ENCODE data around the gene MTHFS.
A peak's percentile ranks its signal among the peaks of the same experiment; 100 is the strongest.

Gene MTHFS

GRCh38 chr15:79874242-79874641, 22.6 kb downstream of the MTHFS start:
- DNase-seq: no peak

DNA sequence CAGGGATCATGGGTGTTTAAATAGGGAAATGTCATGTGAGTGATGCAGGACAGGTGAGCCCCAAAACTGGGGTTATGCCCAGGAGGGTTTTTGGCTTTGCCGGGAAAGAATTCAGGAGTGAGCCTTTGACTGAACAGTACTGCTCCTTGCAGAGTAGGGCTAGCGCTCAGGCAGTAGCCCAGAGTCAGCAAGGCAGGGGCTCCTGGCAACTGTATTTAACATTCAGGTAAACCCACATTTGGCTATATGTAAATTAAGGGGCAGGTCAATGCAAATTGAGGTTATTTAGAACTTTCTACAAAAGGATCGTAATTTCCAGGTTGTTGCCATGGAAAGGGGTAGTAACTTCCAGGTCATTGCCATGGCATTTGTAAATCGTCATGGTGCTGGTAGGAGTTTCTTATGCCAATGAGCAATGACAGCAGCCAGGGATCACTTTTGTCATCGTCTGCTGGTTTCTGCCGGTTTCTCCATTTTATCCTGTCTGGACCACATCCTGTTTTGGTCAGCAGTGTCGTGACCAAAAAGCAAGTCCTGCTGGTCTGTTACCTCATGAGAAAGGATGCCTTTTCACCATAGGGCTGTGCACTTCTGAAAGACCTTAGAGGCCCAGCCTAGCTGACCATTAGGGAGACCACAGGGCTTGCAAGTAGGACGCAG, 24.3 kb downstream of the MTHFS start:
- DNase-seq: no peak

DNA sequence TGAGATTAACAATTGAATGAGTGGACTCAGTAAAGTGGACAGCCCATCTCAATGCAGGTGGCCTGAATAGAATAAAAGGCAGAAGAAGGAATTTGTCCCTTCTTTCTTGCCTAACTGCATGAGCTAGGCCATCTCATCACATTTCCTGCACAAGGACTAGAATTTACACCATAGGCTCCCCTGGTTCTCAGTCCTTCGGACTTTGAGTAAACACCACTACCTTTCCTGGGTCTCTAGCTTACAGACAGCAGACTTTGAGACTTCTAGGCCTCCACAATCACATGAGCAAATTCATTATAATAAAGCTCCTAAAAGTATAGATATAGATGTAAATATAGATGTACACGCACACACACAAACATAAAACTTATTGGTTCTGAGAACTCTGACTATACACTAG, 28.3 kb downstream of the MTHFS start:
- no peak for DNase-seq

- no peak for DNase-seq
Measured at GRCh38 chr15:79863886-79864285, 32.9 kb downstream of the MTHFS start.

- no peak for DNase-seq
Measured at GRCh38 chr15:79862191-79862590, 34.6 kb downstream of the MTHFS start.

DNA sequence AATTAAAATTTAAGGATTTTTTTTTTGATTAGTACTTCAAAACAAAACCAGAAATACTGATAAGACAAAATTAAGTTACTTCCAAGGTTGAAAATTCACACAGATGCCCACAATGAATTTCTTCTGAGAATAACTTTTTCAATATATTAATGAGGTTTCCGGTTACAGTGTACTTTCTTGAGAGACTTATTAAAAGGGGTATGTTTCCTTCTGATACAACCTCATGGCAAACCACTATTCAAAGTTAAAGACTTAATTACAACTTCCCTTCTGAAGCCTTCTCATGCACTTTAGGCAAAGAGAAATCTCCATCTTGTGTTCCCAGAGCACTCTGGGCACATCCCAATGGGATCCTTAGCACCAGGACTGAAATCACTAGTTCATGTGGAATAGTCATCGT, 36.2 kb downstream of the MTHFS start:
- DNase-seq: no peak

DNA sequence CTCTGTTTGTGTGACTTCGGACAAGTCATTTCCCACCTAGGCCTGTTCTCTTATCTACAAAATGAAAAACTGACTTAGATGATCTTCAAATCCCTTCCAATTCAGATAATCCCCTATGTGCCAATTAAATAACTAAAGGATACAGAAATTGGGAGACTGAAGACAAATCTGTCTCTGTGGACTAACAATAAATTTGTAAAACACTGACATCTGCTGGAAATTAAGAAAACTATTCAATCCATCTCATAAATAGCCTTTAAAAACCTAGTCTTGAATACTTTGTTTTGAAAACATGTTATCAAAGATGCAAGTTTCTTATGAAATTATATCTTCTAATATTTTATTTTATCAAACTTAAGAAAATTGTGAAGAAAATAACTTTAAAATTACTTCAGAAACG, 38.3 kb downstream of the MTHFS start:
- DNase-seq: no peak

- DNase-seq: peak; percentile 56
Measured at GRCh38 chr15:79853492-79854328, 43.1 kb downstream of the MTHFS start.

- DNase-seq: no peak
Measured at GRCh38 chr15:79849789-79850188, 47.0 kb downstream of the MTHFS start.

GRCh38 chr15:79846539-79846938, 50.3 kb downstream of the MTHFS start:
- no peak for DNase-seq

DNA sequence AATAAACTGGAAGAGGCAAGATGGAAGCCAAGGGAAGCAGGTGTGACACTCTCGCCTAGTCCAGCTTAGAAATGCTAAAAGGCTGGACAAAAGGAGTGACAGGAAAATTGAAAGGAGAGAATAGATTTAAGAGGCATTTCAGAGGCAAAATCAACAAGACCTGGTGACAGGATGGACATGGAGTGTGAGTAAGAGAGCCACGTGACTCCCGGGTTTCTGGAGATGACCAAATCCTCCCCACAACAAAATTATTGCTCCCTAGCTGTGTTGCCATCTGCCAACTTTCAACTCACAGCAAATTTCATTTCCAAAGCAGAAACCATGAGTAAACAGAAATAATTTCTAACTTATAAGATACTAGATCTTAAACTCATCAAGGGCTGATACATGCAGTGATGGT, 52.6 kb downstream of the MTHFS start:
- no peak for DNase-seq

DNA sequence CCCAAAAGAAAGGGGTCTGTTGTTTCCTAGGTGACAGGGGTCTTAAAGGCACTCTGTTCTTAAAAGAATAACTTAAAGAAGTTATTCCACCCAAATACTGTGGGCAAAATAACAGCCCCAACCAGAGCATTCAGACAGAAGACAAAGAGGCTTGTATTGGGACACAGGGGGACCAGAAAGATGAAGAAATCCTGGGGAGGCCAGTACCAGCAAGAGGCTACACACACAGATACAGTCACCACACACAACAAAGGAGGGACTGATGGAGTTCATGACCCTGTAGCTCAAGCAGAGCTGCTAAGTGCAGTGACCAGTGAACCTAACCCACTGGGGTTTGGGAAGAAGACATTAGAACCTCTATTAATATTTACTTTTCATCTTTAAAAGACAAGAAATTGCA, 59.0 kb downstream of the MTHFS start:
- DNase-seq: no peak

DNA sequence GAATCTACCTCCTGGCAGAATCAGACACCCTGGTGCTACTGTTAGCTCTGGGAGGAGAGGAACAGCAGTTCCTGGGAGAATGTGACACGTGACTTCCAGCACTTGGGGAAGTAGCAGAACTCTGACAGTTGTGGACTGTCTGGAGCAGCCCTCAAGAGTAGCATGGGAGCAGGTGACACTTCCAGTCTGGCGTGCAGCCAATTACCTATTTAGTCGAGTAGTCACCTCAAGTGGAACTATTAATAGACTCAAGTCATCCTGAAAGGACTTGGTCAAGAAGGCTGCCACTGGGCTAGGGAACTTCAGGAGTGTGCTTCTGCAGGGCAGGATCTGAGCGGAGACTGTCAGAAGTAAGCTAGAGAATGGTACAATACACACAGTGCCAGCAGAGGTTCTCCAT, 62.3 kb downstream of the MTHFS start:
- no peak for DNase-seq

- no peak for DNase-seq
Measured at GRCh38 chr15:79832367-79833120, 64.3 kb downstream of the MTHFS start.

DNA sequence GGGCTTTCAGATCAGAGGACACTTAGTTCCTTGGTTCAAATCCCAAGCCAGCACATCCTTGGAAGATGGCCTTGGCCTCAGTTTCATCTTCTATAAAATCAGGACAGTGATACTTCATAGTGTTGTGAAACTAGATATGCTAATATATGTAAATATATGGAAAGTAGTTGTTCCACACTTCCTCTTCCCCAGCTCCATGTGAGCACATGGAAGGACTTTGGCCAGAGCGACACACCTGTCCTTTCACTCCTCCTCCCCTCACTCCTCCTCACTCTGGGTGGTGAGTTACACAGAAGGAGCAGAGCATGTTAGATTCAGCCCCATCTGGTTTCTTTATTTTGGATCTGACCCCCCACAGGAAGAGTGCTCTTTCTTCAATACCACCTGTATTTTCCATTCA, 65.2 kb downstream of the MTHFS start:
- no peak for DNase-seq

- DNase-seq: no peak
Measured at GRCh38 chr15:79829950-79830349, 66.9 kb downstream of the MTHFS start.

- no peak for DNase-seq
Measured at GRCh38 chr15:79828447-79828846, 68.4 kb downstream of the MTHFS start.

- no peak for DNase-seq
Measured at GRCh38 chr15:79826800-79827199, 70.0 kb downstream of the MTHFS start.

DNA sequence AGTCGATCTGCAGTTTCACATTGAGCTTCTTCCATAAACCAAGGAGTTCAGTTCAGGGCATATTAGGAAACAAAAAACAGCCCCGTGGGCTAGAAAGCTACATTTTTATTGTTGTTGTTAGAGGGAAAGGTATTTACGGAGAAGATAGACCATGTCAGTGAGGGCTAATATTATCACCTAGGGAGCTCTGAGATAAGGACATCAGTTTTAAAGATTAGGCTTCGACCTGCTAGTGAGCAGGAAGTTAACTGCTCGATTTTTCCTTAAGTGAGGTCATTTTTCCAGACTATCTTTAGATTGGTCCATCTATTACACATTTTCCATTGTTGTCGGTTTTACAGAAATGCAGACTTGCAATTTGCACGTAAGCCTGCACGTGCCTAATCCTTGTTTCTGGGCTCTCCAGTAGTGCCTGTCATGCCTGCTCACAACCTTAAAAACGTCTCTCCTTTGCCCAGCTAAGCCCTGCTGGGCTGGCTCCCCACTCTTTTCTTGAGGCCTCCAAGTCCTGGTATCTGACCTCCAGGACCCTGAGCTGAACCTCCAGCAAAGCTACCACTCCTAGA, 72.6 kb downstream of the MTHFS start:
- no peak for DNase-seq

GRCh38 chr15:79820820-79821219, 76.0 kb downstream of the MTHFS start:
- DNase-seq: no peak

DNA sequence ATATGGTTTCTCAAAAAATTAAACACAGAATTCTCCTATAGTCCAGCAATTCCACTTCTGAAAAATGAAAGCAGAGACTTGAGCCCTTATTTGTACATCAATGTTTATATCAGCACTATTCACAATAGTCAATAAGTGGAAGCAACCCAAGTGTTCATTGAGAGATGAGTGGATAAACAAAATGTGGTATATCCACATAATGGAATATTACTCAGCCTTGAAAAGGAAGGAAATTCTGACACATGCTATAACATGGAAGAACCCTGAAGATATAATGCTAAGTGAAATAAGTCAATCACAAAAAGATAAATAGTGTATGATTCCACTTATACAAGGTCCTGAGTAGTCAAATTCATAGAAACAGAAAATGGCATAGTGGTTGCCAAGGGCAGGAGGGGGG, 76.6 kb downstream of the MTHFS start:
- no peak for DNase-seq

- DNase-seq: no peak
Measured at GRCh38 chr15:79816571-79816970, 80.2 kb downstream of the MTHFS start.

GRCh38 chr15:79815468-79815867, 81.3 kb downstream of the MTHFS start:
- DNase-seq: no peak

DNA sequence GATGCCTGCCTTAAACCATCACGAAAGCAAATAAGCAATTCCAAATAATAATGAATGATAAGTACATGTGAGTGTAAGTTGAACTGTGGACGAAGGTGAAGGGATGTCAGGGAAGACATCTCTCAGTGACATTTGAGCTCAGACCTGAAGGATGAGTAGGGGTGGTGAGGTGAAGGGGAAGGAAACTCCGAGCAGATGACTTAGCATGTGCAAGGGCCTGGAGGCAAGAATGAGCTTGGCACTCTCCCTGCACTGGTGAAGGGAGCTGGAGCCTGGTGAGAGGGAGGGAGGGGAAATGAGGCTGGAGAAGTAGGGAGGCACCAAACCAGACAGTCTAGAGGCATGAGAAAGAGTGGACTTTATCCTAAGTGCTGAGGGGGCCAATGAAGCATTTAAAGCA, 84.3 kb downstream of the MTHFS start:
- no peak for DNase-seq

All from left hindlimb (tissue), 1 donor.